C4-2B (cell line): ENCODE measurements around the gene SCLT1.

Source experiments
- ZFX ChIP-seq: fragments of 450-650 bp; IDR thresholded peaks from 2 replicates; pipeline ENCODE4 v1.6.1; 2017
- TF ChIP-seq, protein P1 (sequence below): fragments of 450-650 bp; conservative IDR thresholded peaks from 2 replicates; pipeline ENCODE4 v1.5.1; 2017; ENCODE audit warnings: mild to moderate bottlenecking

DNA sequence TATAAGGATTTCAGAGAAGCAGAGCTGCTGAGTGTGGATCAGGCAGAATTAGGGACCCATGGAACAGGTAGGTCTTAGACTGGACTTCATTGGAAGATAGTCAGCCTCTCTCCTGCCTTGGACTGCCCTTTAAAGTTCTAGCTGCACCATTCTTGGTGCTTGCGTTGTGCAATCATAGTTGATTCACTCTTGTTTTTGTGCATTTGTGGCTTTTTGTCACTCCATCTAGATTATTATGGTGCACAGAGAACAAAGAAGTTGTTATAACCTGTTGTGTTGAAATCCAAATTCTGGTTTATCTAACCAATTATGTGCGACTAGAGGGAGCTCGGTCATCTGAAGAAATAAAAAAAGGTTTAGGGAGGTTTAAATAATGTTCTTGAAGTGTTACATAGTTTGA lies 224.6 kb downstream of the SCLT1 start:
- TF ChIP-seq, protein P1, sequence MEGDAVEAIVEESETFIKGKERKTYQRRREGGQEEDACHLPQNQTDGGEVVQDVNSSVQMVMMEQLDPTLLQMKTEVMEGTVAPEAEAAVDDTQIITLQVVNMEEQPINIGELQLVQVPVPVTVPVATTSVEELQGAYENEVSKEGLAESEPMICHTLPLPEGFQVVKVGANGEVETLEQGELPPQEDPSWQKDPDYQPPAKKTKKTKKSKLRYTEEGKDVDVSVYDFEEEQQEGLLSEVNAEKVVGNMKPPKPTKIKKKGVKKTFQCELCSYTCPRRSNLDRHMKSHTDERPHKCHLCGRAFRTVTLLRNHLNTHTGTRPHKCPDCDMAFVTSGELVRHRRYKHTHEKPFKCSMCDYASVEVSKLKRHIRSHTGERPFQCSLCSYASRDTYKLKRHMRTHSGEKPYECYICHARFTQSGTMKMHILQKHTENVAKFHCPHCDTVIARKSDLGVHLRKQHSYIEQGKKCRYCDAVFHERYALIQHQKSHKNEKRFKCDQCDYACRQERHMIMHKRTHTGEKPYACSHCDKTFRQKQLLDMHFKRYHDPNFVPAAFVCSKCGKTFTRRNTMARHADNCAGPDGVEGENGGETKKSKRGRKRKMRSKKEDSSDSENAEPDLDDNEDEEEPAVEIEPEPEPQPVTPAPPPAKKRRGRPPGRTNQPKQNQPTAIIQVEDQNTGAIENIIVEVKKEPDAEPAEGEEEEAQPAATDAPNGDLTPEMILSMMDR = no peak
- no peak for TF ChIP-seq ZFX
